ENCODE data around the gene BAG5. TPM values are rescaled to one million over a fixed set of nuclear protein-coding genes. Genes with fewer than 3 reads are reported as not detected.

The BAG5 gene
- total and polyA plus RNA-seq, 2 of the 4 experiments (the other 2 are of a cell fraction) = 6.7 to 22.2 TPM

GRCh38 chr14:103526247-103526913, 36.1 kb downstream of the BAG5 start:
- WGBS, 2 experiments (ENCODE audit: extremely low coverage in 2 of 2, insufficient read length in 1 of 2) = 61% methylated on average over 2 of the region's 8 CpGs; no CpG with 5 or more reads in 1 of the 2 experiments
- H3K4me3 ChIP-seq (ENCODE audit: insufficient read depth, low read depth, low read length) = no peak overlapping the region
- no peak overlapping the region for H2BK20ac ChIP-seq (ENCODE audit: low read depth, low read length)
- H2BK120ac ChIP-seq (ENCODE audit: low read depth, low read length) = no peak overlapping the region
- H3K4me2 ChIP-seq (ENCODE audit: low read depth, low read length) = no peak overlapping the region
- H3K9me3 ChIP-seq (ENCODE audit: control insufficient read depth, insufficient read depth, low read length) = no peaks in the 10 kb centered on the region
- H2BK5ac ChIP-seq (ENCODE audit: low read depth, low read length, poor library complexity, severe bottlenecking) = no peak overlapping the region
- no peak overlapping the region for H2AFZ ChIP-seq (replicated peaks; ENCODE audit: low read length, poor library complexity)
- H4K20me1 ChIP-seq (ENCODE audit: insufficient read depth, low read length) = peaks cover 18% of the 10 kb centered on the region
- POLR2A ChIA-PET (ENCODE audit: unreplicated experiment) = no interaction called here
- DNase-seq (no peak), ATAC-seq (ENCODE audit: low read depth) (no peak)
- no peak overlapping the region for H3K23ac ChIP-seq (ENCODE audit: low read depth, low read length)
- H3K56ac ChIP-seq (ENCODE audit: extremely low read depth, insufficient read depth, low read length) = no peak overlapping the region
- BruUV-seq (replicated peaks) = no TSS peak
- H3K27ac ChIP-seq (ENCODE audit: insufficient read depth, low read length) = no peak overlapping the region
- in situ Hi-C loops (cut with MboI; ENCODE audit: low sequenced_read_pairs) = no loop called here
- peaks cover 15% of the 10 kb centered on the region for H3K27me3 ChIP-seq (ENCODE audit: control insufficient read depth, insufficient read depth, low read length)
- peaks cover 1% of the 10 kb centered on the region; the same call in 1 of the 2 replicates for H3K36me3 ChIP-seq (ENCODE audit: control insufficient read depth, insufficient read depth, low read length)
- no peak overlapping the region for H4K91ac ChIP-seq (ENCODE audit: insufficient read depth, low read depth, low read length)
- H2BK15ac ChIP-seq (ENCODE audit: low read depth, low read length) = no peak overlapping the region
- no peak overlapping the region for H3K4ac ChIP-seq (ENCODE audit: low read depth, low read length)
- no peak overlapping the region for H2AK5ac ChIP-seq (ENCODE audit: low read depth, low read length)
- TF ChIP-seq MAZ (IDR thresholded peaks at IDR 0.05; ENCODE audit: borderline replicate concordance, low read depth, low read length) (no peak), RCOR1 (IDR thresholded peaks at IDR 0.05; ENCODE audit: insufficient replicate concordance, low read length) (no peak), CTCF (conservative IDR thresholded peaks at IDR 0.05; ENCODE audit: low read depth, low read length) (no peak), MXI1 (IDR thresholded peaks at IDR 0.05; ENCODE audit: borderline replicate concordance, low read depth, low read length) (no peak), SMC3 (IDR thresholded peaks at IDR 0.05; ENCODE audit: low read depth, low read length) (no peak), USF2 (IDR thresholded peaks at IDR 0.05; ENCODE audit: low read depth, low read length) (no peak), FOS (IDR thresholded peaks at IDR 0.05; ENCODE audit: low read depth, low read length) (no peak), RAD21 (IDR thresholded peaks at IDR 0.05; ENCODE audit: low read length) (no peak), CEBPB (IDR thresholded peaks at IDR 0.05; ENCODE audit: low read depth, low read length) (no peak), RFX5 (IDR thresholded peaks at IDR 0.05; ENCODE audit: low read depth, low read length) (no peak), POLR2A (IDR thresholded peaks at IDR 0.05; ENCODE audit: low read depth, low read length) (no peak), MAFK (IDR thresholded peaks at IDR 0.05; ENCODE audit: low read depth, low read length) (no peak), NFE2L2 (IDR thresholded peaks at IDR 0.05; ENCODE audit: low read depth, low read length) (no peak)
- dilution Hi-C loops (cut with HindIII; ENCODE audit: low sequenced_read_pairs, unreplicated experiment) = no loop called here
- H3K9me1 ChIP-seq (ENCODE audit: insufficient read depth, low read length) = peaks cover 13% of the 10 kb centered on the region
- H3K79me1 ChIP-seq (ENCODE audit: low read depth in 1 of 2, low read length in 2 of 2) = peaks cover 0 to 37% of the 10 kb centered on the region in 2 experiments; a peak in 3 of 4 replicates
- CTCF ChIA-PET = no interaction called here
- H3K4me1 ChIP-seq (ENCODE audit: control insufficient read depth, insufficient read depth, low read length) = peaks cover 13% of the 10 kb centered on the region
- no peak overlapping the region for H3K18ac ChIP-seq (ENCODE audit: low read depth, low read length)
- H3K14ac ChIP-seq (replicated peaks; ENCODE audit: low read depth, low read length) = no peak overlapping the region
- no peak overlapping the region for H3K9ac ChIP-seq (ENCODE audit: low read depth, low read length)
- no peak overlapping the region for H4K8ac ChIP-seq (ENCODE audit: low read depth in 2 of 2, low read length in 2 of 2)
- intact Hi-C loops (cut with micrococcal nuclease) = no loop called here
- no peak overlapping the region for H4K5ac ChIP-seq (ENCODE audit: low read depth, low read length)
- no peak overlapping the region for H2AK9ac ChIP-seq (replicated peaks; ENCODE audit: low read depth, low read length, poor library complexity)
